Measurements from ENCODE around the gene CLEC4D.

- TF ChIP-seq EZH2phosphoT487 (IDR thresholded peaks at IDR 0.05; ENCODE audit: borderline replicate concordance, low read depth) (no peak), CTCF (IDR thresholded peaks at IDR 0.05) (no peak), USF2 (IDR thresholded peaks at IDR 0.05; ENCODE audit: borderline replicate concordance, low read depth, low read length) (no peak), POLR2AphosphoS5 (IDR thresholded peaks at IDR 0.05; ENCODE audit: low read depth, low read length) (no peak), TCF12 (IDR thresholded peaks at IDR 0.05) (no peak), RFX5 (IDR thresholded peaks at IDR 0.05; ENCODE audit: low read length) (no peak)
- TF ChIP-seq, protein P1, sequence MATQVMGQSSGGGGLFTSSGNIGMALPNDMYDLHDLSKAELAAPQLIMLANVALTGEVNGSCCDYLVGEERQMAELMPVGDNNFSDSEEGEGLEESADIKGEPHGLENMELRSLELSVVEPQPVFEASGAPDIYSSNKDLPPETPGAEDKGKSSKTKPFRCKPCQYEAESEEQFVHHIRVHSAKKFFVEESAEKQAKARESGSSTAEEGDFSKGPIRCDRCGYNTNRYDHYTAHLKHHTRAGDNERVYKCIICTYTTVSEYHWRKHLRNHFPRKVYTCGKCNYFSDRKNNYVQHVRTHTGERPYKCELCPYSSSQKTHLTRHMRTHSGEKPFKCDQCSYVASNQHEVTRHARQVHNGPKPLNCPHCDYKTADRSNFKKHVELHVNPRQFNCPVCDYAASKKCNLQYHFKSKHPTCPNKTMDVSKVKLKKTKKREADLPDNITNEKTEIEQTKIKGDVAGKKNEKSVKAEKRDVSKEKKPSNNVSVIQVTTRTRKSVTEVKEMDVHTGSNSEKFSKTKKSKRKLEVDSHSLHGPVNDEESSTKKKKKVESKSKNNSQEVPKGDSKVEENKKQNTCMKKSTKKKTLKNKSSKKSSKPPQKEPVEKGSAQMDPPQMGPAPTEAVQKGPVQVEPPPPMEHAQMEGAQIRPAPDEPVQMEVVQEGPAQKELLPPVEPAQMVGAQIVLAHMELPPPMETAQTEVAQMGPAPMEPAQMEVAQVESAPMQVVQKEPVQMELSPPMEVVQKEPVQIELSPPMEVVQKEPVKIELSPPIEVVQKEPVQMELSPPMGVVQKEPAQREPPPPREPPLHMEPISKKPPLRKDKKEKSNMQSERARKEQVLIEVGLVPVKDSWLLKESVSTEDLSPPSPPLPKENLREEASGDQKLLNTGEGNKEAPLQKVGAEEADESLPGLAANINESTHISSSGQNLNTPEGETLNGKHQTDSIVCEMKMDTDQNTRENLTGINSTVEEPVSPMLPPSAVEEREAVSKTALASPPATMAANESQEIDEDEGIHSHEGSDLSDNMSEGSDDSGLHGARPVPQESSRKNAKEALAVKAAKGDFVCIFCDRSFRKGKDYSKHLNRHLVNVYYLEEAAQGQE (IDR thresholded peaks at IDR 0.05; ENCODE audit: low read depth, low read length) = no peak
These were observed 50.1 kb downstream of the CLEC4D start for GRCh38 chr12:8563356-8563755.

Measured in SK-N-SH (cell line).